Osteoblast (primary cell): ENCODE results near the gene MUL1. TPM values are rescaled to one million over a fixed set of nuclear protein-coding genes. Genes with fewer than 3 reads are reported as not detected.
A peak's percentile ranks its signal among the peaks of the same experiment; 100 is the strongest.

Experiments used
- DNase-seq: peaks from one replicate; pipeline ENCODE4 v3.0.0; 2011; ENCODE audit warnings: low spot score, mixed read lengths; ENCODE audit not compliant: insufficient read length; ENCODE audit errors: missing footprints
- H2AFZ ChIP-seq: 2 replicates; pipeline ENCODE4 v1.6.0; 2011; ENCODE audit warnings: mild to moderate bottlenecking, low read length
- H3K27ac ChIP-seq: 2 replicates; pipeline ENCODE4 v1.5.1; 2011; ENCODE audit warnings: mild to moderate bottlenecking, low read depth, low read length, moderate library complexity
- H3K27me3 ChIP-seq: 2 replicates; pipeline ENCODE4 v1.6.0; 2012; ENCODE audit warnings: mild to moderate bottlenecking, control low read depth, inconsistent platforms, low read length, moderate library complexity; ENCODE audit not compliant: insufficient read depth
- H3K36me3 ChIP-seq: 2 replicates; pipeline ENCODE4 v1.5.1; 2011; ENCODE audit warnings: mild to moderate bottlenecking, low read length, control low read depth, moderate library complexity; ENCODE audit not compliant: insufficient read depth
- H3K4me1 ChIP-seq: 2 replicates; pipeline ENCODE4 v1.5.1; 2011; ENCODE audit warnings: mild to moderate bottlenecking, low read length, control low read depth, moderate library complexity; ENCODE audit not compliant: insufficient read depth
- H3K4me2 ChIP-seq: 2 replicates; pipeline ENCODE4 v1.6.0; 2011; ENCODE audit warnings: mild to moderate bottlenecking, low read length; ENCODE audit not compliant: insufficient read depth
- H3K4me3 ChIP-seq: fragments of 200-600 bp; sonication (generic); 3 replicates; pipeline ENCODE4 v1.5.1; 2012; ENCODE audit warnings: mild to moderate bottlenecking, low read length, inconsistent platforms; ENCODE audit not compliant: insufficient read depth
- H3K79me2 ChIP-seq: 2 replicates; pipeline ENCODE4 v1.6.0; 2012; ENCODE audit warnings: mild to moderate bottlenecking, low read length, control low read depth, inconsistent platforms; ENCODE audit not compliant: insufficient read depth
- H3K9me3 ChIP-seq: 2 replicates; pipeline ENCODE4 v1.5.1; 2011; ENCODE audit warnings: low read depth, low read length, control low read depth
- H4K20me1 ChIP-seq: 2 replicates; pipeline ENCODE4 v1.6.0; 2012; ENCODE audit warnings: mild to moderate bottlenecking, low read length, control low read depth; ENCODE audit not compliant: insufficient read depth
- total RNA-seq: library from RNA; depleted of rRNA; stranded (reverse); fragments of >200 nt; gene quantifications from 2 replicates; pipeline ENCODE4 v1.2.3, GENCODE V29; 2012
- TF ChIP-seq, protein P1 (sequence below): IDR thresholded peaks from 2 replicates; pipeline ENCODE4 v1.5.1; 2011; ENCODE audit warnings: mild to moderate bottlenecking, low read depth, low read length, moderate library complexity; ENCODE audit errors: extremely low read depth

Gene MUL1
- total RNA-seq, 1 donor: 37.3 TPM

- H3K4me1 ChIP-seq: peaks cover 29% of the 10 kb centered on the region
- TF ChIP-seq, protein P1, sequence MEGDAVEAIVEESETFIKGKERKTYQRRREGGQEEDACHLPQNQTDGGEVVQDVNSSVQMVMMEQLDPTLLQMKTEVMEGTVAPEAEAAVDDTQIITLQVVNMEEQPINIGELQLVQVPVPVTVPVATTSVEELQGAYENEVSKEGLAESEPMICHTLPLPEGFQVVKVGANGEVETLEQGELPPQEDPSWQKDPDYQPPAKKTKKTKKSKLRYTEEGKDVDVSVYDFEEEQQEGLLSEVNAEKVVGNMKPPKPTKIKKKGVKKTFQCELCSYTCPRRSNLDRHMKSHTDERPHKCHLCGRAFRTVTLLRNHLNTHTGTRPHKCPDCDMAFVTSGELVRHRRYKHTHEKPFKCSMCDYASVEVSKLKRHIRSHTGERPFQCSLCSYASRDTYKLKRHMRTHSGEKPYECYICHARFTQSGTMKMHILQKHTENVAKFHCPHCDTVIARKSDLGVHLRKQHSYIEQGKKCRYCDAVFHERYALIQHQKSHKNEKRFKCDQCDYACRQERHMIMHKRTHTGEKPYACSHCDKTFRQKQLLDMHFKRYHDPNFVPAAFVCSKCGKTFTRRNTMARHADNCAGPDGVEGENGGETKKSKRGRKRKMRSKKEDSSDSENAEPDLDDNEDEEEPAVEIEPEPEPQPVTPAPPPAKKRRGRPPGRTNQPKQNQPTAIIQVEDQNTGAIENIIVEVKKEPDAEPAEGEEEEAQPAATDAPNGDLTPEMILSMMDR: no peak
Observed at GRCh38 chr1:20493309-20493708, 14.6 kb downstream of the MUL1 start.

DNA sequence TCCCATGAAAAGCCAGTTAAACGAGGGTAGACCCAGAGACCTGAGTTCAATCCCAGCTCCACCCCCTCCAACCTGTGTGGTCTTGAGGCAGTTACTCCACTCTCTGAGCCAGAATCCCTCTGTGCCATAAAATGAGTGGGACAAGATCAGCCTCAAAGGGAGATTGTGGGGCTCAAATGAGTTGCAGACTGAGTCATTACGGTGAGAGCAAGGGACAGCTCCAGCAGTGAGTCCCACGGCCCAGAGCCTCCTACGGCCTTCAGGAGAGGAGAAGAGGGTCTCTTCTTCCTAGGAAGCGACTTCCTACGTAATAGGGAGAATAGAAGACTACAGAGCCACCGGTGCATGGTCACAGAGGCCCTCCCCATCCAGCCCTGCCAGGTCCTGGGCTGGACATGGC is 15.2 kb downstream of the MUL1 start:
- no peaks in the 10 kb centered on the region for H3K79me2 ChIP-seq
- H3K9me3 ChIP-seq: no peaks in the 10 kb centered on the region
- peaks cover 4% of the 10 kb centered on the region for H4K20me1 ChIP-seq
- peaks cover 29% of the 10 kb centered on the region for H3K4me1 ChIP-seq
- H3K36me3 ChIP-seq: no peaks in the 10 kb centered on the region
- DNase-seq: no peak
- peaks cover 18% of the 10 kb centered on the region for H3K27me3 ChIP-seq
- H2AFZ ChIP-seq: no peak overlapping the region
- H3K4me2 ChIP-seq: no peak overlapping the region
- H3K27ac ChIP-seq: no peak overlapping the region
- TF ChIP-seq, protein P1: no peak
- no peak overlapping the region for H3K4me3 ChIP-seq

More at GRCh38 chr1:20493309-20493708, 14.6 kb downstream of the MUL1 start:
- no peak overlapping the region for H3K4me2 ChIP-seq
- no peaks in the 10 kb centered on the region for H3K79me2 ChIP-seq
- peak; percentile 21 for DNase-seq
- peaks cover 4% of the 10 kb centered on the region for H4K20me1 ChIP-seq
- H3K9me3 ChIP-seq: no peaks in the 10 kb centered on the region
- no peak overlapping the region for H3K4me3 ChIP-seq
- H2AFZ ChIP-seq: no peak overlapping the region
- H3K27me3 ChIP-seq: peaks cover 14% of the 10 kb centered on the region
- H3K27ac ChIP-seq: no peak overlapping the region
- H3K36me3 ChIP-seq: no peaks in the 10 kb centered on the region

DNA sequence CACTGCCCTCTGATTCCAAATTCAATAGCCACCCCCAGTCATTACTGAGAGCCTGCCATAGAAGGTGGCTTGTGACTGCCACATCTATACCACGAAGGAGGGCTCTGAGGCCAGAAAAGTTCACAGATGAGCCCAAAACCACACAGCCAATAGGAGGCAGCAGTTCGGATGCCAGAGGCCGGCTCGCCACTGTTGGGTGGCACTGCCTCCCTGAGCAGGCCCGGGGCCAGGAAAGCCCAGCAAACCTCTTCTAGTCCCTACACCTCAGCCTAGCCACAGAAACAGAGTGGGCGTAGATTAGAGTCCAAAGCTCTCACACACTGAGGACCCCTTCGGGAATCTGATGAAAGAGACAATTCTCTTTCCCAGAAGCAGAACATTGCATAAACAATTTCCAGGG is 16.1 kb downstream of the MUL1 start:
- Histone ChIP-seq H2AFZ (no peak overlapping the region), H4K20me1 (peaks cover 4% of the 10 kb centered on the region), H3K79me2 (no peaks in the 10 kb centered on the region), H3K27ac (no peak overlapping the region), H3K36me3 (no peaks in the 10 kb centered on the region), H3K4me3 (no peak overlapping the region), H3K27me3 (peaks cover 27% of the 10 kb centered on the region), H3K4me1 (peaks cover 29% of the 10 kb centered on the region), H3K9me3 (no peaks in the 10 kb centered on the region), H3K4me2 (no peak overlapping the region)
- DNase-seq: peak; percentile 41
- TF ChIP-seq, protein P1: no peak

DNA sequence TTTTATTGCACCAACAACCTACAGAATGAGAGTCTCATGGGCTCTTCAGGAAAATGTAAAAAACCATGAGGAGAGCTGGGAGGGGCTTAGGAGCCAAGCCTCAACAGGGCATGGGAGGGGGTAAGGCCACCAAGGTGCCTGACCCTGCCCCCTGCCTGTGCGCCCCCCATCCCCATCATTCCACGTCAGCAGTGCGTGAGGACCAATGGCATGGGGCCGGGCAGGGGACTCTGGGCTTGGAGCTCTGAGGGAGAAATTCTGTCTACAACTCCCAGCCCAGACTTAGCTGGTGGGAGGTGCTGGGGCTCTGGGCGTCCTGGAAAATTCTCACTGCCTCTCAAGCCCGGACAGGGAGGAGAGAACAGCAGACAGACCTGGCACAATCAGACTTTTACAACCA is 16.8 kb downstream of the MUL1 start:
- peaks cover 26% of the 10 kb centered on the region for H3K4me1 ChIP-seq
- no peak overlapping the region for H3K27ac ChIP-seq
- H3K36me3 ChIP-seq: no peaks in the 10 kb centered on the region
- no peak overlapping the region for H2AFZ ChIP-seq
- H3K4me2 ChIP-seq: no peak overlapping the region
- no peaks in the 10 kb centered on the region for H3K9me3 ChIP-seq
- peak; percentile 47 for DNase-seq
- no peaks in the 10 kb centered on the region for H3K79me2 ChIP-seq
- H3K27me3 ChIP-seq: peaks cover 32% of the 10 kb centered on the region
- H4K20me1 ChIP-seq: peaks cover 4% of the 10 kb centered on the region
- no peak overlapping the region for H3K4me3 ChIP-seq
- TF ChIP-seq, protein P1: no peak
